Vagina (tissue), 2 donors: ENCODE data around the gene NOVA2. TPM values are rescaled to one million over a fixed set of nuclear protein-coding genes. Genes with fewer than 3 reads are reported as not detected.

Experiments used
- DNase-seq, 2 donors: peaks; one replicate each; pipeline ENCODE4 v3.0.0-alpha.2; 2017; ENCODE audit errors: extremely low spot score in 2 of 2
- H3K27ac ChIP-seq: fragments of 200-600 bp; sonication (generic); one replicate; pipeline ENCODE4 v1.5.1; 2019
- H3K27me3 ChIP-seq: fragments of 200-600 bp; sonication (generic); one replicate; pipeline ENCODE4 v1.5.1; 2019
- H3K36me3 ChIP-seq, 2 donors: fragments of 200-600 bp; sonication (generic); one replicate each; pipeline ENCODE4 v1.5.1; 2017 to 2019
- H3K4me1 ChIP-seq: fragments of 200-600 bp; sonication (generic); one replicate; pipeline ENCODE4 v1.5.1; 2019
- H3K4me3 ChIP-seq, 2 donors: fragments of 200-600 bp; sonication (generic); 1 replicate in 1 of 2; 2 replicates in 1 of 2; pipeline ENCODE4 v1.5.1; 2016 to 2019
- H3K9me3 ChIP-seq: fragments of 200-600 bp; sonication (generic); one replicate; pipeline ENCODE4 v1.5.1; 2019
- CTCF ChIP-seq, 3 experiments: fragments of 450-650 bp in 2 of 3; fragments of 200-600 bp in 1 of 3; sonication (generic) in 1 of 3; IDR thresholded peaks; one replicate each; pipeline ENCODE4 v1.5.1; 2017 to 2019; ENCODE audit warnings: antibody characterized with exemption in 3 of 3, mild to moderate bottlenecking in 2 of 3, moderate library complexity in 2 of 3
- POLR2A ChIP-seq, 2 donors: fragments of 450-650 bp; IDR thresholded peaks; one replicate each; pipeline ENCODE4 v1.6.1; 2017; ENCODE audit warnings: antibody characterized with exemption in 2 of 2, mild to moderate bottlenecking in 2 of 2, moderate library complexity in 2 of 2
- POLR2AphosphoS5 ChIP-seq, 2 donors: sonication (generic); formaldehyde crosslinking; IDR thresholded peaks; one replicate each; pipeline ENCODE4 v1.9.0; 2017; ENCODE audit warnings: antibody characterized with exemption in 2 of 2, mild to moderate bottlenecking in 2 of 2, low read depth in 1 of 2; ENCODE audit not compliant: insufficient read depth in 1 of 2
- intact Hi-C: fragments of 100-400 bp; cut with DNase I; formaldehyde crosslinking; loops from one replicate; pipeline ENCODE4 v1.15.1; 2023
- total RNA-seq: library from RNA; depleted of rRNA; stranded (reverse); fragments of >200 nt; gene quantifications from one replicate; pipeline ENCODE4 v1.2.3, GENCODE V29; 2016

Gene NOVA2
- total RNA-seq, 1 donor from 2014 or later: 1.5 TPM

- peak overlapping the region; percentile 23 for H3K27ac ChIP-seq
- no peaks in the 10 kb centered on the region for H3K27me3 ChIP-seq
- peak overlapping the region in 1 of 2 donors; percentile 67 for H3K4me3 ChIP-seq
- intact Hi-C loops: loop anchor here (10.0 kb wide), 2 partner anchors 142 to 202 kb away; partner anchors contain the start of gene RSPH6A
- TF ChIP-seq POLR2AphosphoS5 (IDR thresholded peaks at IDR 0.05; ENCODE audit: insufficient read depth in 1 of 2, low read depth in 1 of 2) (no peak), CTCF (IDR thresholded peaks at IDR 0.05) (peak in 1 of 3 experiments; percentile 3)
- no peak for DNase-seq
- no peaks in the 10 kb centered on the region for H3K9me3 ChIP-seq
- no peaks in the 10 kb centered on the region for H3K36me3 ChIP-seq
- H3K4me1 ChIP-seq: peaks cover 23% of the 10 kb centered on the region
Measured at GRCh38 chr19:46017095-46017429, 43.4 kb upstream of the NOVA2 start.

GRCh38 chr19:46016426-46017094 is 42.9 kb upstream of the NOVA2 start:
- Histone ChIP-seq H3K27ac (peak overlapping the region; percentile 23), H3K27me3 (no peaks in the 10 kb centered on the region), H3K9me3 (no peaks in the 10 kb centered on the region), H3K36me3 (no peaks in the 10 kb centered on the region), H3K4me1 (peaks cover 23% of the 10 kb centered on the region), H3K4me3 (peak overlapping the region; percentile 63 to 67)
- DNase-seq: no peak
- intact Hi-C loops: loop anchor here (10.0 kb wide), 2 partner anchors 142 to 202 kb away; partner anchors contain the start of gene RSPH6A
- TF ChIP-seq POLR2A (IDR thresholded peaks at IDR 0.05) (no peak), CTCF (IDR thresholded peaks at IDR 0.05) (peak; percentile 27 to 87 (median 58))

GRCh38 chr19:46015687-46016425 is 42.2 kb upstream of the NOVA2 start:
- DNase-seq: no peak
- TF ChIP-seq POLR2AphosphoS5 (IDR thresholded peaks at IDR 0.05; ENCODE audit: insufficient read depth in 1 of 2, low read depth in 1 of 2): no peak
- H3K27me3 ChIP-seq: no peaks in the 10 kb centered on the region
- peak overlapping the region; percentile 23 for H3K27ac ChIP-seq
- peak overlapping the region; percentile 63 to 67 for H3K4me3 ChIP-seq
- H3K4me1 ChIP-seq: peaks cover 23% of the 10 kb centered on the region
- no peaks in the 10 kb centered on the region for H3K9me3 ChIP-seq
- H3K36me3 ChIP-seq: no peaks in the 10 kb centered on the region
- intact Hi-C loops: loop anchor here (10.0 kb wide), 2 partner anchors 141 to 201 kb away; partner anchors contain the start of gene RSPH6A

- no peak for TF ChIP-seq CTCF (IDR thresholded peaks at IDR 0.05)
- TF ChIP-seq POLR2A (IDR thresholded peaks at IDR 0.05): no peak
- TF ChIP-seq POLR2AphosphoS5 (IDR thresholded peaks at IDR 0.05; ENCODE audit: insufficient read depth in 1 of 2, low read depth in 1 of 2): no peak
- no peaks in the 10 kb centered on the region for H3K36me3 ChIP-seq
- no peaks in the 10 kb centered on the region for H3K9me3 ChIP-seq
- DNase-seq: no peak
- no peaks in the 10 kb centered on the region for H3K27me3 ChIP-seq
- peak overlapping the region; percentile 63 to 67 for H3K4me3 ChIP-seq
- no peak overlapping the region for H3K27ac ChIP-seq
- H3K4me1 ChIP-seq: peaks cover 23% of the 10 kb centered on the region
- intact Hi-C loops: loop anchor here (10.0 kb wide), 2 partner anchors 140 to 200 kb away; partner anchors contain the start of gene RSPH6A
Measured at GRCh38 chr19:46014941-46015686, 41.4 kb upstream of the NOVA2 start.

GRCh38 chr19:46014534-46014933 is 40.9 kb upstream of the NOVA2 start:
- H3K27ac ChIP-seq: no peak overlapping the region
- peaks cover 23% of the 10 kb centered on the region for H3K4me1 ChIP-seq
- peak overlapping the region; percentile 63 to 67 for H3K4me3 ChIP-seq
- no peaks in the 10 kb centered on the region for H3K36me3 ChIP-seq
- no peaks in the 10 kb centered on the region for H3K27me3 ChIP-seq
- no peaks in the 10 kb centered on the region for H3K9me3 ChIP-seq
- no peak for DNase-seq
- intact Hi-C loops: loop anchor here (10.0 kb wide), 2 partner anchors 140 to 200 kb away; partner anchors contain the start of gene RSPH6A
- no peak for TF ChIP-seq POLR2A (IDR thresholded peaks at IDR 0.05)
- no peak for TF ChIP-seq CTCF (IDR thresholded peaks at IDR 0.05)
- no peak for TF ChIP-seq POLR2AphosphoS5 (IDR thresholded peaks at IDR 0.05; ENCODE audit: insufficient read depth in 1 of 2, low read depth in 1 of 2)
